Hair follicle dermal papilla cell (primary cell): ENCODE data around the gene SLC22A17. TPM values are rescaled to one million over a fixed set of nuclear protein-coding genes. Genes with fewer than 3 reads are reported as not detected.

ENCODE experiments used
- small RNA-seq: library from RNA; depleted of rRNA; stranded (forward); fragments of <200 nt; gene quantifications from one replicate; pipeline ENCODE3, GENCODE V24; 2012
- total RNA-seq: library from RNA; depleted of rRNA; stranded (reverse); fragments of >200 nt; gene quantifications from 2 replicates; pipeline ENCODE4 v1.2.3, GENCODE V29; 2012

SLC22A17 gene
- total RNA-seq, result 22.5 and 27.3 TPM in 2 replicates

DNA sequence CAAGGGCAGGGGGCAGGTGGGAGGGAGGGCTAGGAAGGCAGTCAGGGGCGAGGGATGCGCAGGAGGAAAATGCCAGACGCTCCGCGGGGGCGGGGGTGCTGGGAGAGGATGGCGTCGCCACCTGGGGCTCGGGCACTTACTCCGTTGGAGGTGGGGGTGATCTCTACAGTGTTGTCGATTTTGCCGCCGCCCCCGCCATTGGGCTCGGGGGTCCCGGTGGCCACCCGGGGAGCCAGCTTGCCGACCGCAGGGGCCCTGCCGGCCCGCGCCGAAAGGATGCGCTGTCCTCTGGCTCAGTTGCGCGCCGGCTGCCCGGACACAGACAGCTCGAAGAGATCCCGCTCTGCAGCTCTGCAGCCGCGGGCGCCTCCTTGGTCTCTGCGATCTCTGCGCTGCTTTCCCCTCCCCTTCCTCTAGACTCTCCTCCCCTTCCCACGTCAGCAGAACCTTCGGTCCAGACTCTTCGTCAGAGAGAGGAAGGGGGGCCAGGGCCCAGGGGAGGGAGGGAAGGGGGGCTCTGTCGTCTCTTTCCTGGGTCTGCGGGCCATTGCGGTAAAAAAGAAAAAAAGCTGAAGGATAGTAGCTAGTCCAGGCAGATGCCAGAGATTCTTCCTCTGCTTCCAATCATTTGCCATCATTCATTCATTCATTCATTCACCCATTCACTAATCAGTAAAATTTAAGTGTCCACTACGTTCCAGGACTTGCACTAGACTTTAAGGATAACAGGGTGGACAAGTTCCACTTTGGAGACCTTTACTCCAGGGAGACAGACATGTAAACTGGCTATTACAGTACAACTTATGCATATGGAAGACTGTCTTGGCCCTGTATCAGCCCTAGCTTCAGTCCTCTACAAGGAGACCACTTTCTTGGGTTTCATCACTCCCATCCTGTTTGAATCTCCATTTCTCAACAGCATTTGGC is at the start of gene SLC22A17:
TSS of gene SLC22A17 (minus strand) at position 382 of the 927 bp plus-strand sequence.

DNA sequence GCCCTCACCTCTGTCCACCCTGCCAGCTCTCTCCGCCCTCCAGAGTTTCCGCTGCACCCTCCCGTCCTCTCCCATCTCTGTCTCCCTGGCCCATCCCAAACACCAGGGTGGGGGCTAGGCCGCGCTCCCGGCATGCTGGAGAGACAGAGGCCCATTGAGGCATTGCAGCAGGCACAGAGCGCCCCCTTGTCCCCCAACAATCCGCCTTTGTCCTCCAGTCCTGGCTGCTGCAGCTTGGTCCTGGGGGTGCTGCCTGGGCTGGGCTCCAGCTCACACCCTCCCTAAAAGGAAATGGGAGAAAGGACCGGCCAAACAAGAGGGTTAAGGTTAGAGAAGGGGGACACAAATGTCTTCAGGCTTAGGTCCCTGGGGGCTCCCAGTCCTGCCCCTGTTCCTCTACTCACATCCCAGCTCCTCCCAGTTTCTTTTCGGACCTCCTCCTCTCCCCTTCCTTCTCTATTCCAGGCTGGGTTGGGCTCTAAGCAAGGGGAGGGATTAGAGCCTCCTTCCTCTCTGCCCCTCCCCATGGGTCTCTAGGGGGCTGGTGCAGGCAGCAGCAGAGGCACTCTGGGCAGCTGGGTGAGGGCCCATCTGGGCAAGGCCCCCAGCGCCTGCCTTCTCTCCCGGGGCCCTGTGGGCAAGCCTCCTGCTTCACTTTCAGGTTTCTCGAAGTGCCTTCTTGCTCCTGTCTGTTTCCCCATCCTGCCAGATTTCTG is 24.0 kb upstream of the SLC22A17 start, which contains the start of gene CMTM5:
TSS of gene CMTM5 (plus strand) at position 565 of the 716 bp plus-strand sequence. CDS start 206 bp downstream, outside the sequence.

DNA sequence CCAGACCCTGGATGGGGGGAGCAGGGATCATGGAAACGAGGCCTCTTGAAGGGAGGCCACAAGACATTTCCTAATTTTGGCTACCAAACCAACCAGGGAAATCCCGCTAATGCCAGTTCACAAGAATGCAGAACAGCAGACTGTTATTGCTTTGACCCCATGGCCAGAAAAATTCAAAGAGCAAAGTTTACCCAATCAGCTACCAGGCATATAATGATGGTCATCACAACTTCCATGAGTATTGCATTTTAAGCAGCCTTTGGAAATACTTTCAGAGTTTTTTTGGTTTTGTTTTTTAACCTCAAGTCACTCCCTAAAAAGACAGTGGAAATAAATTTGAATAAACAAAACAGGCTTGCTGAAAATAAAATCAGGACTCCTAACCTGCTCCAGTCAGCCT is 19.8 kb upstream of the SLC22A17 start, which contains the start of gene IL25:
TSS of gene IL25 (plus strand) at position 301 of the 400 bp plus-strand sequence.

DNA sequence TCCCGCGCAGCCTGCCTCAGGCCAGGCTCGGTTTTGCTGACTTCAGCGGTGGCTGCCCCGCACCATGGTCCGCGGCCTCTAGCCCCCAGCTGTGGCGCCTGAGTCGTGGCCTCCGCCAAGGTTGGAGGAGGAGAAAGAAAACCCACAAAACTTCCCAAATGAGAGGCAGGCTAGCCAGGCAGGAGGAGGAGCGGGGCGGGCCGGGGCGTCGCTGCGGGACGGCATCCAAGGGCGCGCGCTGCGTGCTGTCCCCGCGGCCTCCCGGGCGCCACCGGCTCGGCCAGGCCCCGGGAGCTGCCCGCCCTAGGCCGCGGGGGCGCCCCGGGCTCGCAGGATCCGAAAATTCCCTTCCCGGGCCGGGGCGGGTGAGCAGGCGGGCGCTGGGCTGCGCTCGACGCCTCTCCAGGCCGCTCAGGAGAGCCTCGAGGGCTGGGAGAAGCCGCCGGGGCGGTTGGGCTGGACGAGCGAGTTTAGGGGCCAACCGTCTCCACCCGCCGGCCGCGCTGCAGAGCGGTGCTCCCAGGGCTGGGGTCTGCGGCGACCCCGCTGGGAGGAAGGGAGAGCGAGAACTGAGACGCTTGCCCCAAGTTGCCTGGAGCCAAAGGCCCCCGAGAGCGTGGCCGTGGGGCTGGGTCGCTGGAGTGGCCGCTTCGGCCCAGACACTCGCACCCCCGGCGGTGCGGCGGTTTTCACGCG is 12.5 kb upstream of the SLC22A17 start, which contains the start of gene EFS:
TSS of gene EFS (minus strand) at position 137 of the 696 bp plus-strand sequence. CDS start 147 bp downstream, outside the sequence.

DNA sequence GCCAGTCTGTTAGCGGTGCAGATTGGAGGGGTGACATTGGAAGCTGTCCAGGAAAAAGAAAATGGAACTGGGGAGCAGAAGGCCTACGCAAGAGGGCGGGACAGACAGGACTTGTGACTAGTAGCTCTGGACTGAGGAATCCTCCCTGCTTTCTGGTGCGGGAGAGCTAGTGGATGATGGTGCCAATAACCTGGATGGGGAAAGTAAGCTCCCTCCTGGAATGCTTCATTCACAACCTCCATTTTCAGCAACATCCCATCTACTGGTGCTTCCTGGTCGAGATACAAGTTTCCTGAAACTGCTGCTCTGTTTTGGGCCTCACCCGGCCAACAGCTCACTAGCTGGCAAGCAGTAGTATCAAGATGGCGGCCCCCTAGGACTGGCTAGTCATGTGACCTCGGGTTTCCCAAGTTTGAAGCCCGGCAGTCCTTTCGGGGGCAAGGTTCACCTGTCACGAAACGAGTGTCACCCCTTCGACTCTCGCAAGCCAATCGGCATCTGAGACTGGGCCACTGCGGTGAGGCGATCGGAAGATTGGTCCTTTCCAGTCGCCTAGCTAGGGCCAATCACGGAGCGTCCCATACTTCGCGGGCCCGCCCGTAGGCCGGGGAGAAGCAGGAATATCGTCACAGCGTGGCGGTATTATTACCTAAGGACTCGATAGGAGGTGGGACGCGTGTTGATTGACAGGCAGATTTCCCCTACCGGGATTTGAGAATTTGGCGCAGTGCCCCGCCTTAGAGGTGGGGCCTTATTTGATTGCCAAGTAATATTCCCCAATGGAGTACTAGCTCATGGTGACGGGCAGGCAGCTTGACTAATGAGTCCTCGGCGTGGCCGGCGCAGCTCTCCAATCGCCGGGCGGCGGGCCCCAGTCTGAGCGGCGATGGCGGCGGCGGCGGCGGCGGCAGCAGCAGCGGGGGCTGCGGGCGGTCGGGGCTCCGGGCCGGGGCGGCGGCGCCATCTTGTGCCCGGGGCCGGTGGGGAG is 31.8 kb downstream of the SLC22A17 start, which contains the start of gene PABPN1:
TSS of gene PABPN1 (plus strand) at position 874 of the 988 bp plus-strand sequence. CDS start at position 887, 13 bp downstream.

DNA sequence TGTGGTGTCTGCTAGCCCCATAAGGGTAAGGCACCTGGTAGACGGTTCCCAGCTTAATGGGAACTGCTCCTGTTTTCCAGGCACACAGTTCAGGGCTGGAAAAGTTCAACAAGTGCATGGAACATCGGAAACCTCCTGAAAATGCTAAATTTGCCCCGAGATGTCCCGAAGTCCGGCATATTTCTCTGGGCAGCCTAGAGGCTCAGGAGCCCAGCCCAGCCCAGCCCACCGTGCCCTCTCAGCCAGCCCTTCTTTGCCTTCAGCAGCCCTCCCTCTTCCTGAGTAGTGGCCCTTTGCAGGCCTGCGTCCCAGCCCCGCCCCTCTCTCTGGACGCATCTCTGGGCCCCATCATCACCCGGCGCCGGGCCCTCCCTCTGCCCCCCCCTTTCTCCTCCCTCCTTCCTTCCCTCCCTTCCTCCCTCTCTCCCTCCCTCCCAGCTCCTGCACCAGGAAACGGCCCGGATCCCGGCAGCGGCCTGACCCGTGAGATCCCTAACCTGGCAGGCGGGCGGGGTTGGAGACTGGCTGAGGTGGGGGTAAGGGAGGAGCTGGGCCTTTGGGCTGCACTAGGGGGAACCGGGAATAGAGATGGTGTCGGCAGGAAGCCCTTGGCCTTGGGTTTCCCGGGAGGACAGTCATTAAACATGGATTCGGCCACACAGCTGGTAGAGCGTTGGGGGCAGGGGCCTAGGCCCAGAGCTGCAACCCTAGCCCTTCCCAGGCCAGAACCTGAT is 46.1 kb downstream of the SLC22A17 start, which contains the start of gene BCL2L2:
TSS of gene BCL2L2 (plus strand) at position 422 of the 734 bp plus-strand sequence. CDS start 935 bp downstream, outside the sequence.

DNA sequence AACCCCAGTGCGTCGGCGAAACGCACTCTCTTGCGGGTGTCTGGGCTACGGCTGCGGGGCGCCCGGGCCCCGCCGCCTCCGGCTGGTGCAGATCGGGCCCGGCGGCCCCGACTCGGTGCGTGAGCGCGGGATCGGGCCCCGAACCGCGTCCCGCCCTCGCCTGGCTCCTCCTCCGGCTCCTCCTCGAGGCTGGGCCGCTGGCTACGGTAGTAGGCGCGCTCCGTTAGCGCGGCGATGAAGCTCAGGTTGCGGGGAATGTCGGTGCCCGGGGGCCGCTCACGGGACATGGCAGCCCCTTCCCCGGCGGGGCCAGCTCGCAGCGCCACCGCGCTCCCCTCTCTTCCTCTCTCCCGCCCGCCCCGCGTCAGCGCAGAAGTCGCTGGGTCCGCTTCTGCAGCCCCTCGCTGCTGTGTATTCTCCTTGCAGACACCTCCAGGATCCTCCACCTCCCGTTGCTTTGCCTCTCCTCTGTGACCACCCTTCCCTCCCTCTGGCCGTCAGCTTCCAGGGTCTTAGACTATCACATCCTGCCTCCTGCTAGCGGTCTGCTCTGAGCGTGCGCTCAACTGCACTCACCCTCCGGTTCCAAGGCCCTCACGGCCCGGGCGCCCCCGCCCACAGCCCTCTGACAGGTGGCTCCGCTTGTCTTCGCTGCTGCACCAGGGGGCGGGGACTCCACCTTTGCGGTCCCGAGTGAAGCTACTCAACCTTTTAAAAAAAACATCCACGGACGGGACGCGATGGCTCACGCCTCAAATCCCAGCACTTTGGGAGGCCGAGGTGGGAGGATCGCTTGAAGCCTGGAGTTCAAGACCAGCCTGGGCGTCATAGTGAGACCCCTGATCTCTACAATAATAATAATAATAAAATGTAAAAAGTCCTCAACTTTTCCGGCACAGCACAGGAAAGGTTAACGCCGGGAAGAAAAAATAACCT is 50.1 kb downstream of the SLC22A17 start, which contains the start of gene PPP1R3E:
TSS of gene PPP1R3E (minus strand) at position 570 of the 936 bp plus-strand sequence. CDS start at position 287, 283 bp downstream.

Small RNA genes lying within 50 kb of the gene (small RNA-seq; reads per million reads assigned to genes)
- not detected for gene MIR208A

Other genes starting within 250 kb of the SLC22A17 start
- gene CIROP, start 247.9 kb downstream of the SLC22A17 start, total RNA-seq, result 0.12 TPM in 1 of 2 replicates, not detected in the other
- not detected in 2 replicates for gene CEBPE, start 233.6 kb downstream of the SLC22A17 start, total RNA-seq
- gene SLC7A8, start 169.2 kb downstream of the SLC22A17 start, total RNA-seq, result 16.2 and 17.4 TPM in 2 replicates
- gene RNF212B, start 115.0 kb downstream of the SLC22A17 start, total RNA-seq, result not detected in 2 replicates
- gene HOMEZ, start 66.8 kb downstream of the SLC22A17 start, total RNA-seq, result 4.1 and 5.4 TPM in 2 replicates
- gene PPP1R3E, start 50.0 kb downstream of the SLC22A17 start, total RNA-seq, result 6.3 and 7.5 TPM in 2 replicates
- 23.0 and 24.2 TPM in 2 replicates for gene BCL2L2, start 46.1 kb downstream of the SLC22A17 start, total RNA-seq
- gene PABPN1, start 31.4 kb downstream of the SLC22A17 start, total RNA-seq, result 39.8 and 42.2 TPM in 2 replicates
- gene EFS, start 12.3 kb upstream of the SLC22A17 start, total RNA-seq, result 28.9 and 31.2 TPM in 2 replicates
- gene IL25, start 19.9 kb upstream of the SLC22A17 start, total RNA-seq, result not detected in 2 replicates
- 0.32 and 0.49 TPM in 2 replicates for gene CMTM5, start 24.2 kb upstream of the SLC22A17 start, total RNA-seq
- not detected in 2 replicates for gene MYH6, start 55.4 kb upstream of the SLC22A17 start, total RNA-seq
- not detected in 2 replicates for gene MYH7, start 82.8 kb upstream of the SLC22A17 start, total RNA-seq
- gene NGDN, start 116.8 kb upstream of the SLC22A17 start, total RNA-seq, result 24.8 and 28.2 TPM in 2 replicates
- gene ZFHX2, start 198.9 kb upstream of the SLC22A17 start, total RNA-seq, result 0.12 and 0.16 TPM in 2 replicates
- gene THTPA, start 203.4 kb upstream of the SLC22A17 start, total RNA-seq, result 24.2 and 34.4 TPM in 2 replicates
- 11.1 and 15.6 TPM in 2 replicates for gene AP1G2, start 214.9 kb upstream of the SLC22A17 start, total RNA-seq
- not detected in 2 replicates for gene JPH4, start 225.9 kb upstream of the SLC22A17 start, total RNA-seq